Measurements from ENCODE around the gene SORL1.

- TF ChIP-seq NFIC (IDR thresholded peaks at IDR 0.05) = no peak
- no peak for TF ChIP-seq EP300 (IDR thresholded peaks at IDR 0.05; ENCODE audit: borderline replicate concordance)
- TF ChIP-seq YY1 (IDR thresholded peaks at IDR 0.05; ENCODE audit: low read depth) = no peak
- no peak for TF ChIP-seq TAF1 (IDR thresholded peaks at IDR 0.05; ENCODE audit: low read depth)
- no peak for TF ChIP-seq MAX (IDR thresholded peaks at IDR 0.05)
- TF ChIP-seq FOXM1 (IDR thresholded peaks at IDR 0.05; ENCODE audit: borderline replicate concordance, low read depth) = no peak
- no peak for TF ChIP-seq REST (IDR thresholded peaks at IDR 0.05; ENCODE audit: low read depth)
- no peak for TF ChIP-seq CEBPB (IDR thresholded peaks at IDR 0.05)
- TF ChIP-seq CREB1 (IDR thresholded peaks at IDR 0.05; ENCODE audit: low read depth) = no peak
- no peak for TF ChIP-seq TCF12 (IDR thresholded peaks at IDR 0.05; ENCODE audit: low read depth)
- no peak for TF ChIP-seq TEAD4 (IDR thresholded peaks at IDR 0.05)
- TF ChIP-seq RAD21 (IDR thresholded peaks at IDR 0.05; ENCODE audit: low read depth) = no peak
- TF ChIP-seq EGR1 (IDR thresholded peaks at IDR 0.05) = no peak
These were observed 138.8 kb downstream of the SORL1 start for GRCh38 chr11:121590772-121591404.
